Measurements from ENCODE around the gene SLC25A29.

The SLC25A29 gene

GRCh38 chr14:100306101-100306997, at the start of gene SLC25A29:
SLC25A29 (minus strand) TSS chr14:100306444; CDS start chr14:100306232, 212 bp downstream.
- peak within 1 kb of the TSS; percentile 90 for H3K9ac ChIP-seq (ENCODE audit: insufficient read length, low read depth)
- TF ChIP-seq YY1 (IDR thresholded peaks at IDR 0.05; ENCODE audit: insufficient read depth, insufficient read length) (no peak), SUZ12 (IDR thresholded peaks at IDR 0.05; ENCODE audit: extremely low read depth, insufficient read depth, insufficient read length) (no peak), ZNF274 (IDR thresholded peaks at IDR 0.05; ENCODE audit: low read depth, low read length) (no peak)
- H3K9me3 ChIP-seq (ENCODE audit: insufficient read depth, low read length): no peaks in the 10 kb centered on the region
- peaks cover 7% of the 10 kb centered on the region for H3K36me3 ChIP-seq (ENCODE audit: insufficient read depth, insufficient read length, low read length)
- peak; percentile 66 for DNase-seq (ENCODE audit: low read depth, low spot score)
- H3K4me1 ChIP-seq (ENCODE audit: insufficient read depth, insufficient read length): peaks cover 20% of the 10 kb centered on the region
- peak within 1 kb of the TSS; percentile 76 for H3K4me3 ChIP-seq (ENCODE audit: insufficient read length, low read depth)
- H3K27me3 ChIP-seq (ENCODE audit: insufficient read depth, insufficient read length): no peaks in the 10 kb centered on the region

GRCh38 chr14:100350986-100351385, 44.7 kb upstream of the SLC25A29 start:
- H3K4me3 ChIP-seq (ENCODE audit: insufficient read length, low read depth): no peak overlapping the region
- no peak overlapping the region for H3K9ac ChIP-seq (ENCODE audit: insufficient read length, low read depth)
- H3K9me3 ChIP-seq (ENCODE audit: insufficient read depth, low read length): no peaks in the 10 kb centered on the region
- DNase-seq (ENCODE audit: low read depth, low spot score): no peak
- peaks cover 75% of the 10 kb centered on the region for H3K36me3 ChIP-seq (ENCODE audit: insufficient read depth, insufficient read length, low read length)
- H3K27me3 ChIP-seq (ENCODE audit: insufficient read depth, insufficient read length): no peaks in the 10 kb centered on the region
- TF ChIP-seq SUZ12 (IDR thresholded peaks at IDR 0.05; ENCODE audit: extremely low read depth, insufficient read depth, insufficient read length) (no peak), ZNF274 (IDR thresholded peaks at IDR 0.05; ENCODE audit: low read depth, low read length) (no peak)
- H3K4me1 ChIP-seq (ENCODE audit: insufficient read depth, insufficient read length): no peaks in the 10 kb centered on the region

- Histone ChIP-seq H3K9ac (ENCODE audit: insufficient read length, low read depth) (no peak overlapping the region), H3K4me1 (ENCODE audit: insufficient read depth, insufficient read length) (no peaks in the 10 kb centered on the region), H3K9me3 (ENCODE audit: insufficient read depth, low read length) (no peaks in the 10 kb centered on the region; the same call in 1 of the 2 replicates), H3K27me3 (ENCODE audit: insufficient read depth, insufficient read length) (no peaks in the 10 kb centered on the region), H3K4me3 (ENCODE audit: insufficient read length, low read depth) (no peak overlapping the region), H3K36me3 (ENCODE audit: insufficient read depth, insufficient read length, low read length) (peaks cover 79% of the 10 kb centered on the region)
- DNase-seq (ENCODE audit: low read depth, low spot score): no peak
- no peak for TF ChIP-seq ZNF274 (IDR thresholded peaks at IDR 0.05; ENCODE audit: low read depth, low read length)
- no peak for TF ChIP-seq SUZ12 (IDR thresholded peaks at IDR 0.05; ENCODE audit: extremely low read depth, insufficient read depth, insufficient read length)
These were observed 44.2 kb upstream of the SLC25A29 start for GRCh38 chr14:100350276-100350926.

GRCh38 chr14:100348784-100349685, 42.8 kb upstream of the SLC25A29 start:
- TF ChIP-seq SUZ12 (IDR thresholded peaks at IDR 0.05; ENCODE audit: extremely low read depth, insufficient read depth, insufficient read length): no peak
- TF ChIP-seq ZNF274 (IDR thresholded peaks at IDR 0.05; ENCODE audit: low read depth, low read length): no peak
- no peak for TF ChIP-seq YY1 (IDR thresholded peaks at IDR 0.05; ENCODE audit: insufficient read depth, insufficient read length)
- Histone ChIP-seq H3K9ac (ENCODE audit: insufficient read length, low read depth) (no peak overlapping the region), H3K27me3 (ENCODE audit: insufficient read depth, insufficient read length) (no peaks in the 10 kb centered on the region), H3K4me1 (ENCODE audit: insufficient read depth, insufficient read length) (no peaks in the 10 kb centered on the region), H3K9me3 (ENCODE audit: insufficient read depth, low read length) (no peaks in the 10 kb centered on the region; the same call in 1 of the 2 replicates), H3K4me3 (ENCODE audit: insufficient read length, low read depth) (no peak overlapping the region), H3K36me3 (ENCODE audit: insufficient read depth, insufficient read length, low read length) (peaks cover 72% of the 10 kb centered on the region)
- DNase-seq (ENCODE audit: low read depth, low spot score): no peak

GRCh38 chr14:100348253-100348729, 42.0 kb upstream of the SLC25A29 start:
- Histone ChIP-seq H3K4me1 (ENCODE audit: insufficient read depth, insufficient read length) (no peaks in the 10 kb centered on the region), H3K9me3 (ENCODE audit: insufficient read depth, low read length) (no peaks in the 10 kb centered on the region; the same call in 1 of the 2 replicates), H3K36me3 (ENCODE audit: insufficient read depth, insufficient read length, low read length) (peaks cover 67% of the 10 kb centered on the region), H3K27me3 (ENCODE audit: insufficient read depth, insufficient read length) (no peaks in the 10 kb centered on the region), H3K4me3 (ENCODE audit: insufficient read length, low read depth) (no peak overlapping the region), H3K9ac (ENCODE audit: insufficient read length, low read depth) (no peak overlapping the region)
- no peak for DNase-seq (ENCODE audit: low read depth, low spot score)
- no peak for TF ChIP-seq YY1 (IDR thresholded peaks at IDR 0.05; ENCODE audit: insufficient read depth, insufficient read length)
- TF ChIP-seq ZNF274 (IDR thresholded peaks at IDR 0.05; ENCODE audit: low read depth, low read length): no peak
- TF ChIP-seq SUZ12 (IDR thresholded peaks at IDR 0.05; ENCODE audit: extremely low read depth, insufficient read depth, insufficient read length): no peak

GRCh38 chr14:100346306-100347091, 40.3 kb upstream of the SLC25A29 start:
- H3K36me3 ChIP-seq (ENCODE audit: insufficient read depth, insufficient read length, low read length): peaks cover 64% of the 10 kb centered on the region

More at GRCh38 chr14:100346306-100347091, 40.3 kb upstream of the SLC25A29 start:
- H3K9me3 ChIP-seq (ENCODE audit: insufficient read depth, low read length): no peaks in the 10 kb centered on the region; the same call in 1 of the 2 replicates
- no peak overlapping the region for H3K9ac ChIP-seq (ENCODE audit: insufficient read length, low read depth)
- DNase-seq (ENCODE audit: low read depth, low spot score): no peak
- H3K4me3 ChIP-seq (ENCODE audit: insufficient read length, low read depth): no peak overlapping the region
- no peaks in the 10 kb centered on the region for H3K27me3 ChIP-seq (ENCODE audit: insufficient read depth, insufficient read length)
- TF ChIP-seq YY1 (IDR thresholded peaks at IDR 0.05; ENCODE audit: insufficient read depth, insufficient read length): no peak
- no peaks in the 10 kb centered on the region for H3K4me1 ChIP-seq (ENCODE audit: insufficient read depth, insufficient read length)
